HUES48 (cell line): ENCODE measurements around the gene RTN4IP1.

Experiments used
- H3K27ac ChIP-seq: one replicate; pipeline ENCODE4 v1.7.0; 2013; ENCODE audit warnings: low read depth, low read length, inconsistent platforms
- H3K27me3 ChIP-seq: 2 replicates; pipeline ENCODE4 v1.6.1; 2013; ENCODE audit warnings: mild to moderate bottlenecking, low read length; ENCODE audit not compliant: control insufficient read depth, insufficient read depth
- H3K36me3 ChIP-seq: 2 replicates; pipeline ENCODE4 v1.6.1; 2013; ENCODE audit warnings: low read length; ENCODE audit not compliant: control insufficient read depth, insufficient read depth
- H3K4me1 ChIP-seq: 2 replicates; pipeline ENCODE4 v1.6.1; 2013; ENCODE audit warnings: mild to moderate bottlenecking, low read length; ENCODE audit not compliant: control insufficient read depth, insufficient read depth
- H3K4me3 ChIP-seq: 2 replicates; pipeline ENCODE4 v1.5.1; 2013; ENCODE audit warnings: mild to moderate bottlenecking, low read depth, low read length
- H3K9ac ChIP-seq: 2 replicates; pipeline ENCODE4 v1.6.1; 2013; ENCODE audit warnings: mild to moderate bottlenecking, low read depth, low read length, moderate library complexity
- H3K9me3 ChIP-seq: 2 replicates; pipeline ENCODE4 v1.6.1; 2013; ENCODE audit warnings: low read length; ENCODE audit not compliant: control insufficient read depth, insufficient read depth

The RTN4IP1 gene

GRCh38 chr6:106522562-106523250 lies 106.6 kb downstream of the RTN4IP1 start:
- H3K36me3 ChIP-seq, result no peaks in the 10 kb centered on the region
- no peaks in the 10 kb centered on the region for H3K9me3 ChIP-seq
- no peak overlapping the region for H3K27ac ChIP-seq
- no peak overlapping the region for H3K9ac ChIP-seq
- H3K4me3 ChIP-seq, result no peak overlapping the region
- peaks cover 3% of the 10 kb centered on the region; the same call in 1 of the 2 replicates for H3K4me1 ChIP-seq
- no peaks in the 10 kb centered on the region for H3K27me3 ChIP-seq
